RKO (cell line): ENCODE data around the gene ALS2.
"Not testable (repeated sequence)": the region's sequence is repeated elsewhere in the genome, so short reads cannot be mapped to it uniquely, and the experiment has no call there.

Experiments used
- DNase-seq: peaks from one replicate; pipeline ENCODE4 v3.0.0-alpha.2; 2016; ENCODE audit warnings: low spot score

ALS2 gene

DNA sequence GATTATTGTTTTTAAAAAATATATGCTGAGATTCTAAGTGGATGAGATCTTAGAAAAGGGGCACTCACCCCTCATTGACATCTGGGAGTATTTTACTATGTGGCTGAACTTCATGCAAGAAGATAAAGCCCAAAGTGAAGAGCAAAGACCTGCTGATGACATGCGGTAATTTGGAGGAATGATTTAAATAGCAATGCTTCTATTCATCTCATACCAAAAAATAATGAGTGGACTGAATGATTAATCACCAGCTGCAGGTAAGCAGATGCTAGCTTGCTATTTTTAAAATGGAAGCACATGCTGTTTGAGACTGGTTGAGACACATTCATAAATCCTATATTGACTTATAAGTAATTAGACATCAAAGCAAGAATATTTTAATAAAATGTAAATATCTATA, 12.9 kb upstream of the ALS2 start:
- no peak for DNase-seq

DNA sequence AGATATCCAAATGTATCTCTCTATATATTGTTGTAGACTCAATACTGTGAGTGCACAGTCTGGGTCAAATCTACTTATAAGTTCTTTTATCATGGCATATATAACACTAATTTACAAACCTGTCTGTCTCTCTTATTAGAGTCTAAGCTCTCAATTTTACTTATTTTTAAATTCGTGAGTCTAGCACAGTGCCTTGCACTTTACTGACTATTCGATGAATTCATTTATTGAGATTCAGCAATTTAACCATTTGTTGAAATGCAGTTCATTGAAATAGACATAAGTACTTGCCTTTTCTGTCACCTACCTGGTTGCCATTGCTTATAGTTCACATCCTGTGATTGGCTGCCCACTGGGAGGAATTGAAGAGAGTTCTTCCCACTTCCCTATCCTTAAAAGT, 10.3 kb upstream of the ALS2 start:
- no peak for DNase-seq

DNA sequence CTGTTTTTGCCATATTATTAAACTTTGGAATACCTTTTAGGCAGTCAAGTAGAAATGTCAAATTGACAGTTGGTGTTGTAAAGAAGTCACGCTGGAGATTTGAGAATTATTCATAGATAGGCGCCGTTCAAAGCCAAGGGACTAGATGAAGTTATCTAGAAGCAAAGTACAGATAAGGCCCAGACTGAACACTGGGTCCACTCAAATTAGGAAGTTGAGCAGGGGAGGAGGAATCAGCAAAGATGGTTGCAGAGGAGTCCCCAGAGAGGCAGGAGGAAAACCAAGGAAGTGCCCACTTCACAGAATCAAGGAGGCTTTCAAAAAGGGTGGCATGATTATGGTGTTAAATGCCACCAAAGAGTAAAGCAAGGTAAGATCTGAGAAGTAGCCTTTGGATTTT, 9.6 kb upstream of the ALS2 start:
- DNase-seq: no peak

DNA sequence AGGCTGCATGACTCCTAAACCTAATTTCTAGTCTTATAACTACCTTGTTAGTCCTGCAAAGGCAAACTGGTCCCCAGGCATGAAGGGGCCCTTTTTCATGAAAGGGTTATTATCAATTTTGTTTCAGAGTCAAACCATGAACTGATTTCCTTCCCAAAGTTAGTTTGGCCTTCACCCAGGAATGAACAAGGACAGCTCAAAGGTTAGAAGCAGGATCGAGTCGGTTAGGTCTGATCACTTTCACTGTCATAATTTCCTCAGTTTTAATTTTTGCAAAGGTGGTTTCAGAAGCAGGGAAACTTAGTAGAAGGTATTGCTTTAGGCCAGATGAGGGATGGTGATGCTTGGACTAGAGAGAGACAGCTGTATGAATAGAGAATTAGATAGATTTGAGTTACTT, 8.7 kb upstream of the ALS2 start:
- no peak for DNase-seq

- no peak for DNase-seq
These were observed 7.6 kb upstream of the ALS2 start for GRCh38 chr2:201788371-201788770.

- no peak for DNase-seq
These were observed 5.7 kb upstream of the ALS2 start for GRCh38 chr2:201786471-201786870.

- no peak for DNase-seq
These were observed 4.4 kb upstream of the ALS2 start for GRCh38 chr2:201785135-201785534.

- DNase-seq: no peak
These were observed 3.8 kb upstream of the ALS2 start for GRCh38 chr2:201784563-201784962.

- no peak for DNase-seq
These were observed 871 bp upstream of the ALS2 start for GRCh38 chr2:201781557-201782051.

DNA sequence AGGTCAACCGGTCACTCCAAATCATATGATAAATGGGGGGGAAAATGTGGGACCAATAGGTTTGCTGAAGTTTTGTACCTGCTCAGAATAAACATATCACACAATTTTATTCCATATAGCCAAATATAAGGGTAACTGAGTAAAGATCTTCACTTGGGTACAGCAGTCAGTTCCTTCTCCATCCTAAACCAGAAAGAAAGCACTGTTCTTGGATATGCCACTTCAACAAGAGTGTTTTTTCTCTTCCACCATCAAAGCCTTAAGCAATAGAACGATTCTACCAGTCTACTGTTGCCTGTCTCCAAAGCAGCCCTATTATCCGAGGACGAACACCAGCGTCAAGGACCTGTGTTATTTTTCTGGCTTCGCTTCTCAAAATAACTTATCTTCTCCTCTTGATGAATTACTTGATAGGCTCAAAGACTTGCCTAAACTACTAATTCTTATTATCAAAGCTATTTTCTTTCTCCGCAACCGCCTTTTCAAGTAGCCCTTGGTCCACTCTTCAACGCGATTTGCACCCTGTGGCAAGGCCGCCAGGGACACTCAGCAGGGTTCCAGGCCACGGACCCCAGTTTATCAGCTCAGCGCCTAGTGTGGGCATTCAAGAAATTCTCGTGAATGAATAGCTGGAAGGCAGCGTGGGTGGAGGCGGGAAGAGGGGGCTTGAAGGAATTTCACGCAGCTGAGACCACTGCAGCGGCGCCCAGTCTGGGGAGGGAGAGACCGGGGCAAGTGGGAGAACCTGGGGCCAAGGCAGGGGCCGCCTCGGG, 646 bp downstream of the ALS2 start:
- DNase-seq: peak; percentile 58

DNA sequence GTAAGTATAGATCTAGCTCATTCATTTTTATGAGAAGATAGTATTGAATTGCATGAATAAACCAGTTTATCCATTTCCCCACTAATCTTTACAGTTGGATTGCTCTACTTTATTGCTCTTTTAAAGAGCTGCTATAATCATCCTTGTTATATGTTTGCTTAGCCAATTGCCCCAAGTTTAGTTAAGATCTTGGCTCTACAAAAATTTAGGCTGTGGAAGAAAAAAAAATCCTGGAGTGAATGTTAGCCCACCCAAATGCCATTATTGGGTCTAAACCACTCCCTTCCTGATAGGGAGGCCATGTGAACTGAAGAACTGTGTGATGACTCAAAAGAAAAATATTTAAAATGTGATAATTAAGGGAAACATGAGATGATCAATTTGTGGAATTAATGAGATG, 2.9 kb downstream of the ALS2 start:
- no peak for DNase-seq

DNA sequence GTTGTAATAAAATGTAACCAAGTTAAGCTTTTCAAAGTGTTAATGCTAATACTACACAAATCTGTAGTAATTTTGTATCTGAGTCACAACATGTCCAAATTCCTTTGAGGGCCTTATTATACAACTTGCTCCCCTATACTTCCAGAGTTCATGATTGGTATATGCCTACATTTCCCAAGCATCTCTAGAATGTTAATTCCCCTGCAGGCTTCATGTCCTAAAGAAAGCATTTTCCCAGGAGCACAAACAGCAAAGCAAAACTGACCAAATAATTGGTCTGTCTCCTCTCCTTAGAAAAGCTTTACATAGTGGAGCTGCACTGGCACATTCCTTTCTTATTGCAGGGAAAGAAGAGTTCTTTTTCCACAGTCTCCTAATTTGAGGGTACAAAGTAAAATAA, 3.7 kb downstream of the ALS2 start:
- no peak for DNase-seq

- DNase-seq: no peak
These were observed 5.4 kb downstream of the ALS2 start for GRCh38 chr2:201775326-201775725.

GRCh38 chr2:201774546-201774945, 6.2 kb downstream of the ALS2 start:
- DNase-seq: no peak

DNA sequence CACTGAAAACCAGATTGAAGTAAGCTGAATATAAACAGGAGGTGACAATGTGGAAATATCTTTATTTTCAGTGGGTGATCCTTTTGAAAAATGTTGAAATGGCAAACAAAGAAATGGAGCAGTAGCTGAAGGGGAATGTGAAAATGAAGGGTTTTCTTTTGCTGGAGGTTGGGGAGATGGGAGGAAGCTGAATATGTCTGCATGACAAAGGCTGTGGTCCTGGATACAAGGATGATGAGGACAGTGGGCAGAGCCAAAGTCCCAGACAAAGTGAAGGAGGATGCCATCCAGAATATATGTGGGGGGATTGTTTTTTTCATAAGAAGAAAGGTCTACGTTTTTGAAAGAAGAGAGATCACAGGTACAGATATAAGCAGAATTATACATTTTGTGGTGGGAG, 6.7 kb downstream of the ALS2 start:
- no peak for DNase-seq

GRCh38 chr2:201769666-201770373, 10.9 kb downstream of the ALS2 start:
- no peak for DNase-seq

DNA sequence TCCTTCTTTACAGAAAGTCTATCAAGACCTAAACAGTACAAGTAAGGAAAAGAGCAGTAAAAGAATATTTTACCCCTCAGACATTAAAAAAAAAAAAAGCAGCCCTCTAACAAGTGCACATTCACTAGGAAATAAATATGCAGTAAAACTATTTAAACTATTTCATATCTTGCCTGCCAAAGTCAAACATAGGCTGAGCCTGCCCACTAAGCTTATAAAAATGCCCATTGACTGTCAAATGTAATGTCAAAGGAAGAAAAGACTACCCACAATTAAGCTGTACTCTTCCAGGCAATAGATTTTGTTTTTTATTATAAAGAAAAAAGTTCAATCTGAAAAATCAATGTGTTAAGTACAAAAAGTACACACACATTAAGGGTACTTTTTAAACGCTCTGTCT, 11.8 kb downstream of the ALS2 start:
- no peak for DNase-seq

GRCh38 chr2:201765799-201766198, 14.9 kb downstream of the ALS2 start:
- no peak for DNase-seq

DNA sequence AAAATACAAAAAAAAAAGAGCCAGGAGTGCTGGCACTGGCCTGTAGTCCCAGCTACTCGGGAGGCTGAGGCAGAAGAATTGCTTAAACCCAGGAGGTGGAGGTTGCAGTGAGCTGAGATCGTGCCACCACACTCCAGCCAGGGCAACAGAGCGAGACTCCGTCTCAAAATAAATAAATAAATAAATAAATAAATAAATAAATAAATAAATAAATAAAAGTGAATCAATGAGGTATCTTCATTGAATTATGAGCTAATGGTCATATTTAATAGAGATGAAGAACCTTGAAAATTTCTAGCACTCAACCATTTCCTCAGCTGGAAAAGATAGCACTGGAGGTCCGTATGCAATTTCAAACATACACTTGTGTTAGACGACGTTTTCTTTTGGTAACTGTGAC, 16.3 kb downstream of the ALS2 start:
- not testable (repeated sequence) for DNase-seq

- no peak for DNase-seq
These were observed 19.6 kb downstream of the ALS2 start for GRCh38 chr2:201761101-201761500.

GRCh38 chr2:201759567-201759966, 21.2 kb downstream of the ALS2 start:
- no peak for DNase-seq

DNA sequence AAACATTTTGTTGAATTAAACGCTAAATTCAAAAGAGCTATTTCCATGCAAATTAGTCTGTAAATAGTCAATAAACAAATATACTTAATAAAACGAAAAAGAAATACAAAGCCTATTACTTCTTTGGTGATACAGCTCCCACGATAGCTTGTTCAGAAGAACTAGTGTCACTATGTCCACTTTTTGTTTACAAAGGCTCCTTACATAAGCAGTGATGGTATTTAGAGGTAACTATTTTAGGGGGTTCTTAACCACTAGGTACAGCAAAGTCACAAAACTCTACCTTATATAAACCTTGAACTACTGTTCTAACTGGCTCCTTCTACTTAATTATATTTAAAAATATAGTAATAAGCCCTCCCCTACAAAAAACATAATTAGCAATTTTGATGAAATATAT, 21.9 kb downstream of the ALS2 start:
- DNase-seq: no peak

DNA sequence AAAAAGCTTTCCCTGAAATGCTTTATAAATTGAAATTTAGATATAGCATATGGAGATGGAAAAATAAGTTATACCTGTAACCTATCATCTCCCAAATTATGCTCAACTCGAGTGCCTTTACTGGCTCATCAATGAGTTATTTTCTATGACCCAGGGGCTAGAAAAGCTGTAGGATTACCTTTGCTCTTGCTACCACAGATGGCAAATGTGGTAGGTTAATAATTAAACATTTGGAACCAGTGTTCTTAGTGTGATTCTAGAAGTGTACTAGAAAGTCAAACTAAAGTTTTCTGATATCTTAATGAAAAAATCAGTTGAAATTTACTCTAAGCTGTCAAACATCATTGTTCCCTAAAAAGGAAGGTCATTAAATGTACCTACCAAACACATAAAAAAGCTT, 22.5 kb downstream of the ALS2 start:
- no peak for DNase-seq
